ENCODE results near the gene CNNM4.

- TF ChIP-seq EZH2 (IDR thresholded peaks at IDR 0.05; ENCODE audit: borderline replicate concordance, low read depth, low read length, severe bottlenecking) (no peak), CTCF (IDR thresholded peaks at IDR 0.05; ENCODE audit: borderline replicate concordance, extremely low read depth, low read length, poor library complexity, severe bottlenecking) (no peak)
These were observed 1.2 kb upstream of the CNNM4 start for GRCh38 chr2:96759548-96759947.

All from DND-41 (cell line).